ENCODE measurements around the gene PDCD4. TPM values are rescaled to one million over a fixed set of nuclear protein-coding genes. Genes with fewer than 3 reads are reported as not detected.

Gene PDCD4
- total RNA-seq, 1 donor = 35.8 TPM

DNA sequence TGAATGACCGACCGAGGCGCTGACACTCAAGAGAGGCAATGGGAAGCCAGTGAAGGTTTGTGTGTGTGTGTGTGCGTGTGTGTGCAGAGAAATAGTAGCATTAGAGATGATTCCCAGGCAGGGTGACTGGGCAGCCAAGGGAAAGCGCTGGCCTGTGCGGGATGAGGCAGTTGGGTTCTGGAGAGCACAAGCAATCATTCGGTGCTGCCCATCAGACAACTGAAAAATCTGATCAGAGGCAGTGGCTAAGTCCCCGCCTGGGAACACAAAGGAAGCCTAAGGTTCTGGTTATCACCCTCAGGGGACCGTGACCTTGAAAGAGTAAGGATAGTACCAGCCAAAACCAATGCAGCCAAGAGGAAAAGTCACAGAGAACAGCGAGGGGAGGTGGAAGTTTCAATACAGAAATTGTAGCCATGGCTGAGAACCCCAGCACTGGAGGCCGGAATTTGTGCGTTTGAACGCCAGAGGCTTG lies 868 bp upstream of the PDCD4 start:
- DNase-seq (ENCODE audit: low read depth) = no peak
- H3K4me3 ChIP-seq (ENCODE audit: low read depth, low read length) = peak overlapping the region; percentile 87
- TF ChIP-seq, protein P1, sequence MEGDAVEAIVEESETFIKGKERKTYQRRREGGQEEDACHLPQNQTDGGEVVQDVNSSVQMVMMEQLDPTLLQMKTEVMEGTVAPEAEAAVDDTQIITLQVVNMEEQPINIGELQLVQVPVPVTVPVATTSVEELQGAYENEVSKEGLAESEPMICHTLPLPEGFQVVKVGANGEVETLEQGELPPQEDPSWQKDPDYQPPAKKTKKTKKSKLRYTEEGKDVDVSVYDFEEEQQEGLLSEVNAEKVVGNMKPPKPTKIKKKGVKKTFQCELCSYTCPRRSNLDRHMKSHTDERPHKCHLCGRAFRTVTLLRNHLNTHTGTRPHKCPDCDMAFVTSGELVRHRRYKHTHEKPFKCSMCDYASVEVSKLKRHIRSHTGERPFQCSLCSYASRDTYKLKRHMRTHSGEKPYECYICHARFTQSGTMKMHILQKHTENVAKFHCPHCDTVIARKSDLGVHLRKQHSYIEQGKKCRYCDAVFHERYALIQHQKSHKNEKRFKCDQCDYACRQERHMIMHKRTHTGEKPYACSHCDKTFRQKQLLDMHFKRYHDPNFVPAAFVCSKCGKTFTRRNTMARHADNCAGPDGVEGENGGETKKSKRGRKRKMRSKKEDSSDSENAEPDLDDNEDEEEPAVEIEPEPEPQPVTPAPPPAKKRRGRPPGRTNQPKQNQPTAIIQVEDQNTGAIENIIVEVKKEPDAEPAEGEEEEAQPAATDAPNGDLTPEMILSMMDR (IDR thresholded peaks at IDR 0.05; ENCODE audit: insufficient read depth, low read depth, low read length) = no peak

DNA sequence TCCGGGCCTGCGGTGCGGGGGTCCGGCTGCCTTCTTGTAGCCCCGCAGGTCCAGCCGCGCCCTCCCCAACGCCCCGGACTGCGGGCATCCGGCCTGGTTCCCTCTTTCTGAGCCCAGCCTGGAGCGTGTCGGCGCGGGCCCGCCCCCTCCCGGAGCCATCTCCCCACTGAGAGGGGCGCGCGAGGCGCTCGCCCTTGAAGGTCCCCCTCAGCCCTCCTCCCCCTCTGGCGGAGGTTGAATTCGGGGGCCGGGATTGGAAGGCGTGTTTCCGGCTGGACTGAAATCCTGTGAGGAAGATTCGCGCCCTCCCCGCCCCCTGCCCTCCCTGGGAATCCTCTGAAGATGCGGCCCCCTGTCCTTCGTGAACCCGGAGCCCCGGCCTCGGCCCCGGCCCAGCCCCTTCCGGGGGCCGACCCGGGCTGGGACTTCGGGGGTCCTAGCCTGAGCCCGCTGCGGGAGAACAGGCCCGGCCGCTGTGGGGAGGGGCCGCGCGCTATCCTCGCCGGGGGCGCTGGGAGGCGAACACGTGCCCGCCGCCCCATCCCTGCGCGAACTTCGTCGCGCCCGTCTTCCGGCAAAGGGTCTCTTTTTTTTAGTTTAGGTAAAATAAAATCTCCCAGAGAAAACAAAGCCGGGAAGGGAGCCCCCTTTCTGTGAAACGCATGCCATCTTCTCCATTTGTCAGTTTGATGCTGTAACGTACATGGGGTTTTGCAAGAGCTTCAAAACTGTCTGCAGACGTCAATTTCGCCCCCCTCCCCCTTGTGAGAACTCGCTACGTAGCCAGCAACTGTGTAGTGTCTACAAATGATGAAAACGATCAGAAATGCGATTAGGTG lies 636 bp downstream of the PDCD4 start:
- TF ChIP-seq, protein P1 (IDR thresholded peaks at IDR 0.05; ENCODE audit: insufficient read depth, low read depth, low read length) = peak; percentile 23
- DNase-seq (ENCODE audit: low read depth) = peak; percentile 91

DNA sequence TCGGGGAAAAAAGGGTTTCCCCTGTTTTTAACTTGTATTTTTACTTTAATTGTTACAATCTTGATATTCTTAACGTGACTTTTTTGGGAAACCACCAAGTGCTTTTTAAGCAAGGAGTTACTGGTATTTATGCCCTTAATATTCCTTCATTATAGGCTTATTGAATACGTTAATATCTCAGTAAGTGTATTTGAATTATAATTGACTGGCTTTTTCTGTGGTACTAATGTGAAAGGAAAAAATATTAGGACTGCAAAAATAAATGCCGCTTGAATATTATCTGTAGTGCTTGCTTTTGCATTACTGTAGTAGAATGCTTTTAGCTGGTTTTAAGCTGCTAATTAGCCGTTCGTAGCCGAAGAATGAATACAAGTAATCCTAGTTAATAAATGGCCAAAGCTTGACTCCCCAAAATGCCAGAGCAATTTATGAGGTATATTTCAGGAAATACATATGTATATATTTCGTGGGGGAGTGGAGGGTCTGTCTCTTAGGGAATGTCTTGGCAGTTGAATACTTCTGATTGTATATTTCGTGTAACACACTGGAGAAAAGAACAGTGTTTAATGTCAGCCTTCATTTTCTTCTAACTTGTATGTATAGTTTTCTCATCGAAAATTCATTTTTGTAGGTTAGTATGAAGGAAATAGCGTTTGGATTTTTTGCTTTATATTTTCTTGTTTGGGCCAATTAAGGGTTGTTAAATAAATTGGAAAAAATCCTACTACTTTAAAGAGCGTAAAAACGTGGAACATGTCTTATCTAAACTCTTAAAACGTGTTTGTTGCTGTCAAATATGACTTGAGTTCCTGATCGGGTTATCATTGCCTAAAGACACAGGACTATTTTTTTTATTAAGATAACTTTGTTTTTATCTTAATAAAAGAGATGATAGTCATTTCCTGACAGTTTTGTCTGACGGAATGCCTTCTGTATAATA lies 1.5 kb downstream of the PDCD4 start:
- TF ChIP-seq, protein P1 (IDR thresholded peaks at IDR 0.05; ENCODE audit: insufficient read depth, low read depth, low read length) = no peak
- peak overlapping the region; percentile 87 for H3K4me3 ChIP-seq (ENCODE audit: low read depth, low read length)
- no peak for DNase-seq (ENCODE audit: low read depth)

More for the DNA sequence above, 636 bp downstream of the PDCD4 start:
- peak overlapping the region; percentile 87 for H3K4me3 ChIP-seq (ENCODE audit: low read depth, low read length)

DNA sequence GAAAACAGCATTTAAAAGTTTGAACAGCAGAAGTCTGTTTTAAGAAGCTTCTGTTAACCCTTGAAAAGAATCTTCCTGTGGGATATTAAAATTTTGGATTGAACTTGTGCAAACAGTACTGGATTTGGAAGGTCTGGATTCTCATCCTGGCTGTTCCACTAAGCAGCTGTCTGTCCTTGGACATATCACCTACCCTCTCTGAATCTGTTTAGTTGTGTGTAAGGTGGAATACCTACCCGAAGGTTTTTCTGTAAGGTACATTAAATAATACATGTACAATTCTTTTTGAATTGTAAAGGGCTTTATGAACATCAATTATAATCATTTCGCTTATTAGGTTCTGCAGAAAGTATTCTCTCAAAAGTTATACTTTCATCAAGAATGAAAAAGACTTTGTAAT lies 2.2 kb downstream of the PDCD4 start:
- H3K4me3 ChIP-seq (ENCODE audit: low read depth, low read length) = peak overlapping the region; percentile 87
- DNase-seq (ENCODE audit: low read depth) = no peak
- TF ChIP-seq, protein P1 (IDR thresholded peaks at IDR 0.05; ENCODE audit: insufficient read depth, low read depth, low read length) = no peak

DNA sequence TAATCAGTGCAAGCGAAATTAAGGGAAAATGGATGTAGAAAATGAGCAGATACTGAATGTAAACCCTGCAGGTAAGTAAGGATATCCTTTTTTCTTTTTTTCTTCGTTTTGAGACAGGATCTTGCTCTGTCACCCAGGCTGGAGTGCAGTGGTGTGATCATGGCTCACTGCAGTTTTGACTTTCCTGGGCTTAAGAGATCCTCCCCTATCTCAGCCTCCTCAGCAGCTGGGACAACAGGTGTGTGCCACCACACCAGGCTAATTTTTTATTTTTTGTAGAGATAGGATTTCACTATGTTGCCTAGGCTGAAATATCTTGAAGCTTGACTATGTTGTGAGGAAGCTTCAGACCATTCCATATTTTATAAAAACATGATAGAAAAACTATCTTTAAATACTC lies 4.3 kb downstream of the PDCD4 start:
- TF ChIP-seq, protein P1 (IDR thresholded peaks at IDR 0.05; ENCODE audit: insufficient read depth, low read depth, low read length) = no peak
- DNase-seq (ENCODE audit: low read depth) = no peak
- no peak overlapping the region for H3K4me3 ChIP-seq (ENCODE audit: low read depth, low read length)

DNA sequence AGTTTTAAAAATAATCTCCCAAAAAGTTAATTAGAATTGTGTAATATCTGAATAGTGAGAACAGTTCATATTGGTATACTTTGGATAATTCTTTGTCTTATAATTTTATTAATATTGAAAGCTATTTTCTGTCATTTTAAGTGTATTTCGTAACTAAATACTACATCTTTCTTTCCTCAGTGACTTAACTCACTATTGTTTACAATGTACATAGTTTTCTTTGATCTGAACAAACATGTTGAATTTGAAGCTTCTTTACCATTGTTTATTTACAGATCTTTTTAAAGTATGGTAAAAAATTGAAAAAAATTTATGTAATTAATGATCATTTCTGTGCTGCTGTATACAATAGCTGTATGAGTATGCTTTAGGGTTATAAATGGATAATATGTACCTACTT lies 5.1 kb downstream of the PDCD4 start:
- no peak for DNase-seq (ENCODE audit: low read depth)
- H3K4me3 ChIP-seq (ENCODE audit: low read depth, low read length) = no peak overlapping the region
- TF ChIP-seq, protein P1 (IDR thresholded peaks at IDR 0.05; ENCODE audit: insufficient read depth, low read depth, low read length) = no peak

Data from fibroblast of villous mesenchyme (primary cell).